GM12878 (cell line): ENCODE data around the gene EHMT2. TPM values are rescaled to one million over a fixed set of nuclear protein-coding genes. Genes with fewer than 3 reads are reported as not detected.

Experiments used
- ATAC-seq: fragments of 200-7000 bp; cut with Tn5 transposase; 3 replicates; pipeline ENCODE4 v1.9.1; 2020; ENCODE audit warnings: mild to moderate bottlenecking, moderate library complexity
- BruUV-seq: library from RNA; stranded (reverse); fragments of 400-500 nt; replicated peaks from 2 replicates; lab custom pipeline; 2021; lab: Mats Ljungman, UMichigan
- CTCF ChIA-PET: fragments of 300-600 bp; sonication (Branson Sonifier 250); formaldehyde crosslinking; extraction: SDS; loops from one replicate; lab custom pipeline; 2021; ENCODE audit warnings: inconsistent platforms; lab: Yijun Ruan, JAX
- POLR2A ChIA-PET: fragments of 350-600 bp; formaldehyde crosslinking; extraction: SDS; loops from one replicate; lab custom pipeline; 2021; ENCODE audit warnings: inconsistent platforms; lab: Charles Lee
- RAD21 ChIA-PET: fragments of 300-600 bp; sonication (Branson Sonifier 250); formaldehyde crosslinking; loops from one replicate; lab custom pipeline; 2023; ENCODE audit warnings: antibody characterized with exemption; ENCODE audit not compliant: unreplicated experiment; lab: Charles Lee
- SMC1A ChIA-PET: fragments of 300-600 bp; sonication (Branson Sonifier 250); formaldehyde crosslinking; loops from one replicate; lab custom pipeline; 2023; ENCODE audit not compliant: unreplicated experiment, uncharacterized antibody; lab: Charles Lee
- DNase-seq: peaks from one replicate; pipeline ENCODE4 v3.0.0-alpha.2; 2011; ENCODE audit warnings: low read depth, low spot score
- FAIRE-seq: peaks from 3 replicates; lab custom pipeline; 2011; peaks lifted over from hg19 to GRCh38; lab: Jason Lieb, UNC
- H2AFZ ChIP-seq: 2 replicates; pipeline ENCODE4 v1.6.0; 2011; ENCODE audit warnings: low read depth, low read length, control low read depth; ENCODE audit not compliant: control insufficient read depth
- H3K27ac ChIP-seq: 2 replicates; pipeline ENCODE4 v1.5.1; 2011; ENCODE audit warnings: control low read depth; ENCODE audit not compliant: control insufficient read depth, insufficient read depth
- H3K27me3 ChIP-seq, 2 experiments: replicated peaks in 1 of 2; 2 replicates each; pipeline versions ENCODE4 v1.6.0 to v1.6.1; 2011; ENCODE audit warnings: low read length in 1 of 2; ENCODE audit not compliant: control insufficient read depth in 2 of 2, insufficient read depth in 2 of 2
- H3K36me3 ChIP-seq, 2 experiments: 2 replicates each; pipeline ENCODE4 v1.5.1; 2011; ENCODE audit warnings: low read length in 1 of 2; ENCODE audit not compliant: control insufficient read depth in 2 of 2, insufficient read depth in 2 of 2
- H3K4me1 ChIP-seq: 2 replicates; pipeline ENCODE4 v1.6.1; 2011; ENCODE audit warnings: mild to moderate bottlenecking, low read length, moderate library complexity, mixed read lengths; ENCODE audit not compliant: control insufficient read depth, insufficient read depth
- H3K4me2 ChIP-seq: 2 replicates; pipeline ENCODE4 v1.6.0; 2011; ENCODE audit warnings: control low read depth; ENCODE audit not compliant: control insufficient read depth, insufficient read depth
- H3K4me3 ChIP-seq: fragments of 200-600 bp; sonication (generic); 2 replicates; pipeline ENCODE4 v1.5.1; 2016
- H3K79me2 ChIP-seq: 2 replicates; pipeline ENCODE4 v1.6.0; 2011; ENCODE audit warnings: low read length; ENCODE audit not compliant: control insufficient read depth, insufficient read depth
- H3K9ac ChIP-seq: 2 replicates; pipeline ENCODE4 v1.8.0; 2011; ENCODE audit warnings: low read length, control low read depth, mixed read lengths; ENCODE audit not compliant: control insufficient read depth, insufficient read depth
- H3K9me3 ChIP-seq: replicated peaks from 3 replicates; pipeline ENCODE4 v1.5.1; 2011; ENCODE audit warnings: mild to moderate bottlenecking, low read length; ENCODE audit not compliant: control insufficient read depth, insufficient read depth
- H4K20me1 ChIP-seq: 2 replicates; pipeline ENCODE4 v1.6.0; 2011; ENCODE audit not compliant: control insufficient read depth, insufficient read depth
- CTCF ChIP-seq, 3 experiments: IDR thresholded peaks in 2 of 3; conservative IDR thresholded peaks in 1 of 3; 2 replicates each; pipeline ENCODE4 v1.5.1; 2011; ENCODE audit warnings: low read depth in 3 of 3, low read length in 3 of 3, mild to moderate bottlenecking in 3 of 3, control low read depth in 2 of 3, moderate library complexity in 2 of 3, inconsistent platforms in 1 of 3, mixed read lengths in 1 of 3; ENCODE audit not compliant: control insufficient read depth in 2 of 3, insufficient read depth in 1 of 3; ENCODE audit errors: extremely low read depth in 1 of 3
- ELK1 ChIP-seq: IDR thresholded peaks from 2 replicates; pipeline ENCODE4 v1.6.1; 2012; ENCODE audit warnings: low read depth, low read length, improper control_type of control experiment
- WGBS: methylation state at CpG from one replicate; pipeline ENCODE4 v1.1.6; 2016; ENCODE audit warnings: low lambda C conversion rate; ENCODE audit not compliant: insufficient replicate concordance, insufficient coverage; ENCODE audit errors: missing lambda C conversion rate; 5-methylcytosine and 5-hydroxymethylcytosine counted together
- in situ Hi-C: fragments of 300-500 bp; cut with MboI; formaldehyde crosslinking; loops from 9 replicates; pipeline ENCODE4 v1.14.3; 2018; ENCODE audit warnings: mixed read lengths
- intact Hi-C: fragments of 100-400 bp; cut with micrococcal nuclease; formaldehyde crosslinking; loops from one replicate; pipeline ENCODE4 v1.14.2; 2022; ENCODE audit not compliant: unreplicated experiment
- polyA plus RNA-seq, 11 experiments: library from polyadenylated mRNA; depleted of rRNA in 4 of 11; unstranded in 6 of 11; stranded (reverse) in 5 of 11; fragments of >200 nt; fragmentation: Nextera tagmentation in 4 of 11; fragmentation: Illumina TruSeq in 1 of 11; extraction: Ambion mirVana in 4 of 11; extraction: Trizol in 1 of 11; gene quantifications; 1 replicate in 1 of 11; 2 replicates in 10 of 11; pipeline versions ENCODE4 v1.2.1 to v1.2.3, GENCODE V29; 2011 to 2016; ENCODE audit warnings: inconsistent platforms in 2 of 11, missing spikeins in 2 of 11, low read depth in 1 of 11
- total RNA-seq, 4 experiments: library from RNA; depleted of rRNA in 3 of 4; stranded (reverse); fragments of >200 nt in 3 of 4; fragmentation: Illumina TruSeq in 1 of 4; extraction: Trizol in 1 of 4; gene quantifications; 2 replicates each; pipeline versions ENCODE4 v1.2.1 to v1.2.3, GENCODE V29; 2013 to 2021

Gene EHMT2
- total and polyA plus RNA-seq, 10 of the 15 experiments (the other 5 are each of a cell fraction or from before 2014, with no cell fraction given) = 1.7 to 53.2 (median 36.3) TPM

GRCh38 chr6:31870385-31870921 is 27.0 kb downstream of the EHMT2 start:
- ATAC-seq = peak; percentile 42; the same call in 1 of the 3 replicates
- FAIRE-seq = no peak

More at GRCh38 chr6:31870385-31870921, 27.0 kb downstream of the EHMT2 start:
- 57% methylated on average over 16 of the region's 16 CpGs for WGBS
- POLR2A ChIA-PET = no interaction called here
- Histone ChIP-seq H2AFZ (no peak overlapping the region), H3K4me2 (no peak overlapping the region), H3K27me3 (no peaks in the 10 kb centered on the region), H4K20me1 (no peaks in the 10 kb centered on the region), H3K4me1 (no peaks in the 10 kb centered on the region), H3K9ac (no peak overlapping the region), H3K79me2 (no peaks in the 10 kb centered on the region), H3K9me3 (no peaks in the 10 kb centered on the region), H3K27ac (no peak overlapping the region), H3K4me3 (no peak overlapping the region), H3K36me3 (no peaks in the 10 kb centered on the region)
- SMC1A ChIA-PET = no interaction called here
- TF ChIP-seq CTCF (IDR thresholded peaks at IDR 0.05 in 2 of 3, conservative IDR thresholded peaks at IDR 0.05 in 1 of 3; ENCODE audit: control insufficient read depth in 2 of 3, extremely low read depth in 1 of 3, insufficient read depth in 1 of 3, low read depth in 3 of 3, low read length in 3 of 3) (peak in 2 of 3 experiments; percentile 6 to 22; a peak in 2 of 6 replicates), ELK1 (no peak)
- in situ Hi-C loops (no loop called here), intact Hi-C loops (no loop called here)
- CTCF ChIA-PET = no interaction called here
- RAD21 ChIA-PET = no interaction called here
- BruUV-seq = no TSS peak
- DNase-seq = no peak
